Liver (tissue), 9 donors: ENCODE measurements around the gene CFAP299. TPM values are rescaled to one million over a fixed set of nuclear protein-coding genes. Genes with fewer than 3 reads are reported as not detected.

Experiments used
- DNase-seq: peaks from one replicate; pipeline ENCODE4 v3.0.0-alpha.2; 2017; ENCODE audit warnings: low spot score
- H3K27ac ChIP-seq, 2 donors: one replicate each; pipeline ENCODE4 v1.7.0; 2013; ENCODE audit warnings: inconsistent platforms in 2 of 2, low read length in 2 of 2, control low read depth in 1 of 2, low read depth in 1 of 2, mild to moderate bottlenecking in 1 of 2
- H3K27me3 ChIP-seq, 4 donors: one replicate each; pipeline versions ENCODE4 v1.6.1 to v1.7.0; 2013; ENCODE audit warnings: low read length in 3 of 4, inconsistent platforms in 1 of 4, mild to moderate bottlenecking in 1 of 4, moderate library complexity in 1 of 4; ENCODE audit not compliant: control insufficient read depth in 4 of 4, insufficient read depth in 4 of 4
- H3K36me3 ChIP-seq, 4 donors: one replicate each; pipeline versions ENCODE4 v1.6.1 to v1.7.0; 2013; ENCODE audit warnings: low read length in 3 of 4, mild to moderate bottlenecking in 3 of 4, low read depth in 1 of 4, moderate library complexity in 1 of 4; ENCODE audit not compliant: control insufficient read depth in 4 of 4, insufficient read depth in 3 of 4
- H3K4me1 ChIP-seq, 4 donors: one replicate each; pipeline versions ENCODE4 v1.6.1 to v1.7.0; 2013; ENCODE audit warnings: low read length in 3 of 4, mild to moderate bottlenecking in 3 of 4, moderate library complexity in 1 of 4; ENCODE audit not compliant: control insufficient read depth in 4 of 4, insufficient read depth in 4 of 4
- H3K4me3 ChIP-seq, 3 donors: one replicate each; pipeline versions ENCODE4 v1.6.1 to v1.7.0; 2013; ENCODE audit warnings: low read length in 3 of 3, control low read depth in 1 of 3, low read depth in 1 of 3, mild to moderate bottlenecking in 1 of 3
- H3K9ac ChIP-seq, 2 donors: one replicate each; pipeline ENCODE4 v1.7.0; 2013; ENCODE audit warnings: low read length in 2 of 2, mild to moderate bottlenecking in 2 of 2, moderate library complexity in 2 of 2, control low read depth in 1 of 2, low read depth in 1 of 2
- H3K9me3 ChIP-seq, 4 donors: one replicate each; pipeline versions ENCODE4 v1.6.1 to v1.7.0; 2013; ENCODE audit warnings: low read length in 3 of 4; ENCODE audit not compliant: control insufficient read depth in 4 of 4
- ATF3 ChIP-seq: IDR thresholded peaks from 2 replicates; pipeline ENCODE4 v1.6.1; 2016; ENCODE audit warnings: antibody characterized with exemption
- CTCF ChIP-seq: fragments of 150-350 bp; IDR thresholded peaks from 2 replicates; pipeline ENCODE4 v1.5.1; 2017; ENCODE audit warnings: improper control_type of control experiment, low read depth, low read length; ENCODE audit not compliant: missing input control
- EGR1 ChIP-seq, 2 donors: IDR thresholded peaks; 2 replicates each; pipeline ENCODE4 v1.6.1; 2016 to 2018; ENCODE audit warnings: antibody characterized with exemption in 2 of 2, low read depth in 2 of 2
- FOXA1 ChIP-seq: IDR thresholded peaks from 2 replicates; pipeline ENCODE4 v1.6.1; 2016; ENCODE audit warnings: antibody characterized with exemption
- FOXA2 ChIP-seq: IDR thresholded peaks from 2 replicates; pipeline ENCODE4 v1.6.1; 2016; ENCODE audit warnings: antibody characterized with exemption
- GABPA ChIP-seq, 2 donors: IDR thresholded peaks in 1 of 2; conservative IDR thresholded peaks in 1 of 2; 2 replicates each; pipeline ENCODE4 v1.6.1; 2016; ENCODE audit warnings: antibody characterized with exemption in 2 of 2, mild to moderate bottlenecking in 1 of 2, moderate library complexity in 1 of 2
- HNF4A ChIP-seq, 2 donors: conservative IDR thresholded peaks; 2 replicates each; pipeline ENCODE4 v1.6.1; 2016; ENCODE audit warnings: antibody characterized with exemption in 2 of 2, mild to moderate bottlenecking in 2 of 2
- HNF4G ChIP-seq: IDR thresholded peaks from 2 replicates; pipeline ENCODE4 v1.6.1; 2016; ENCODE audit warnings: antibody characterized with exemption
- JUND ChIP-seq, 2 donors: IDR thresholded peaks; 2 replicates each; pipeline ENCODE4 v1.6.1; 2016; ENCODE audit warnings: antibody characterized with exemption in 2 of 2
- MAX ChIP-seq: IDR thresholded peaks from 2 replicates; pipeline ENCODE4 v1.6.1; 2016; ENCODE audit warnings: antibody characterized with exemption
- NR2F2 ChIP-seq: IDR thresholded peaks from 2 replicates; pipeline ENCODE4 v1.6.1; 2016; ENCODE audit warnings: antibody characterized with exemption
- RAD21 ChIP-seq, 2 donors: IDR thresholded peaks; 2 replicates each; pipeline ENCODE4 v1.6.1; 2016; ENCODE audit warnings: antibody characterized with exemption in 2 of 2, mild to moderate bottlenecking in 2 of 2
- REST ChIP-seq: IDR thresholded peaks from 2 replicates; pipeline ENCODE4 v1.6.1; 2016; ENCODE audit warnings: antibody characterized with exemption, mild to moderate bottlenecking
- SP1 ChIP-seq: IDR thresholded peaks from 2 replicates; pipeline ENCODE4 v1.6.1; 2018; ENCODE audit warnings: antibody characterized with exemption, mild to moderate bottlenecking
- TAF1 ChIP-seq: conservative IDR thresholded peaks from 2 replicates; pipeline ENCODE4 v1.6.1; 2016; ENCODE audit warnings: antibody characterized with exemption, mild to moderate bottlenecking
- YY1 ChIP-seq: IDR thresholded peaks from 2 replicates; pipeline ENCODE4 v1.6.1; 2016; ENCODE audit warnings: antibody characterized with exemption, mild to moderate bottlenecking
- ZBTB33 ChIP-seq: IDR thresholded peaks from 2 replicates; pipeline ENCODE4 v1.6.1; 2016; ENCODE audit warnings: antibody characterized with exemption
- WGBS: extraction: QIAGEN DNeasy Blood & Tissue Kit; methylation state at CpG from one replicate; pipeline ENCODE4 v1.1.7; 2013; 5-methylcytosine and 5-hydroxymethylcytosine counted together
- polyA plus RNA-seq, 2 donors: library from polyadenylated mRNA; stranded (reverse) in 1 of 2; unstranded in 1 of 2; fragments of 200-250 nt in 1 of 2; fragments of >200 nt in 1 of 2; fragmentation: Nextera tagmentation in 1 of 2; extraction: Ambion mirVana in 1 of 2; gene quantifications; one replicate each; pipeline versions ENCODE4 v1.2.1 to v1.2.3, GENCODE V29; 2013 to 2015
- total RNA-seq, 2 donors: library from RNA; depleted of rRNA; stranded (reverse); fragments of >200 nt; gene quantifications; one replicate each; pipeline ENCODE4 v1.2.3, GENCODE V29; 2014
- donor health status: healthy.
- donor health status: healthy.
- donor health status: healthy.
- donor health status: healthy.
- donor health status: healthy.

Gene CFAP299
- total and polyA plus RNA-seq, 4 donors, result not detected

- peak; percentile 60 for TF ChIP-seq YY1
- TF ChIP-seq FOXA2, result peak; percentile 62
- TF ChIP-seq FOXA1, result no peak
- no peak for TF ChIP-seq ZBTB33
Measured at GRCh38 chr4:80471756-80472155, 136.2 kb downstream of the CFAP299 start.

GRCh38 chr4:80475236-80475635 lies 139.7 kb downstream of the CFAP299 start:
- Histone ChIP-seq H3K4me3 (no peak overlapping the region), H3K36me3 (no peaks in the 10 kb centered on the region), H3K9ac (no peak overlapping the region), H3K4me1 (no peaks in the 10 kb centered on the region), H3K27ac (no peak overlapping the region), H3K9me3 (no peaks in the 10 kb centered on the region), H3K27me3 (no peaks in the 10 kb centered on the region)
- TF ChIP-seq ATF3 (no peak), MAX (no peak), HNF4G (no peak), HNF4A (conservative IDR thresholded peaks at IDR 0.05) (no peak), REST (no peak), SP1 (no peak), ZBTB33 (no peak), RAD21 (IDR thresholded peaks at IDR 0.05) (no peak), GABPA (IDR thresholded peaks at IDR 0.05 in 1 of 2, conservative IDR thresholded peaks at IDR 0.05 in 1 of 2) (no peak), CTCF (no peak), YY1 (no peak), EGR1 (IDR thresholded peaks at IDR 0.05; ENCODE audit: low read depth in 2 of 2) (no peak), FOXA1 (no peak), JUND (IDR thresholded peaks at IDR 0.05) (no peak), NR2F2 (no peak), TAF1 (no peak)
- WGBS, result 91% methylated on average over 2 of the region's 2 CpGs
- no peak for DNase-seq

More at GRCh38 chr4:80471756-80472155, 136.2 kb downstream of the CFAP299 start:
- 16% methylated on average over 9 of the region's 9 CpGs for WGBS
- H3K36me3 ChIP-seq, result no peaks in the 10 kb centered on the region
- H3K9ac ChIP-seq, result no peak overlapping the region
- H3K27ac ChIP-seq, result no peak overlapping the region
- no peaks in the 10 kb centered on the region for H3K9me3 ChIP-seq
- peak; percentile 36 for DNase-seq
- H3K4me3 ChIP-seq, result no peak overlapping the region
- H3K27me3 ChIP-seq, result no peaks in the 10 kb centered on the region
- H3K4me1 ChIP-seq, result no peaks in the 10 kb centered on the region
